SU-DHL-6 (cell line): ENCODE measurements around the gene RAB22A.

ENCODE experiments used
- H2AFZ ChIP-seq: fragments of 200-600 bp; sonication (generic); 2 replicates; pipeline ENCODE4 v1.6.1; 2014; ENCODE audit warnings: low read depth, mild to moderate bottlenecking, moderate library complexity, mixed read lengths, antibody characterized with exemption, low read length; ENCODE audit not compliant: severe bottlenecking
- H3F3A ChIP-seq: fragments of 200-600 bp; shearing (Covaris generic); 2 replicates; pipeline ENCODE4 v1.6.0; 2016; ENCODE audit warnings: antibody characterized with exemption, mild to moderate bottlenecking; ENCODE audit not compliant: insufficient read depth
- H3K27ac ChIP-seq: fragments of 200-600 bp; sonication (generic); 2 replicates; pipeline ENCODE4 v1.5.1; 2016; ENCODE audit warnings: low read depth, mild to moderate bottlenecking, low read length, moderate library complexity, mixed read lengths
- H3K27me3 ChIP-seq: fragments of 200-600 bp; sonication (generic), shearing (Covaris generic); 2 replicates; pipeline ENCODE4 v1.6.0; 2014; ENCODE audit warnings: mild to moderate bottlenecking, low read length
- H3K36me3 ChIP-seq: fragments of 200-600 bp; sonication (generic); 2 replicates; pipeline ENCODE4 v1.6.1; 2014; ENCODE audit warnings: mild to moderate bottlenecking, low read length, mixed read lengths
- H3K4me2 ChIP-seq: fragments of 300-600, 200-600 bp; shearing (Covaris generic), sonication (generic); 2 replicates; pipeline ENCODE4 v1.6.0; 2014; ENCODE audit warnings: low read length, low read depth, mild to moderate bottlenecking; ENCODE audit not compliant: poor library complexity, severe bottlenecking
- H3K4me3 ChIP-seq: fragments of 200-600 bp; sonication (generic); 2 replicates; pipeline ENCODE4 v1.5.1; 2014; ENCODE audit warnings: antibody characterized with exemption, low read length, mild to moderate bottlenecking, mixed read lengths; ENCODE audit not compliant: insufficient read depth, poor library complexity, severe bottlenecking
- H3K79me2 ChIP-seq: fragments of 200-600 bp; sonication (generic); 2 replicates; pipeline ENCODE4 v1.6.1; 2014; ENCODE audit warnings: mild to moderate bottlenecking, low read length, moderate library complexity; ENCODE audit not compliant: insufficient read depth
- H3K9ac ChIP-seq: fragments of 200-600 bp; sonication (generic); 2 replicates; pipeline ENCODE4 v1.7.0; 2014; ENCODE audit warnings: mild to moderate bottlenecking, low read length
- H3K9me2 ChIP-seq: fragments of 200-600 bp; sonication (generic); replicated peaks from 2 replicates; pipeline ENCODE4 v1.6.1; 2014; ENCODE audit warnings: low read length; ENCODE audit not compliant: insufficient read depth
- H3K9me3 ChIP-seq: fragments of 200-600 bp; sonication (generic); 2 replicates; pipeline ENCODE4 v1.6.1; 2014; ENCODE audit warnings: low read length, mixed read lengths; ENCODE audit not compliant: insufficient read depth
- H4K20me1 ChIP-seq: fragments of 200-600 bp; sonication (generic); 2 replicates; pipeline ENCODE4 v1.6.1; 2014; ENCODE audit warnings: low read depth, mild to moderate bottlenecking, antibody characterized with exemption, low read length, moderate library complexity, mixed read lengths
- EZH2phosphoT487 ChIP-seq: fragments of 200-600 bp; sonication (generic), shearing (Covaris generic); conservative IDR thresholded peaks from 2 replicates; pipeline ENCODE4 v1.6.1; 2018; ENCODE audit warnings: mild to moderate bottlenecking, antibody characterized with exemption, low read length, moderate library complexity, mixed read lengths
- TF ChIP-seq, protein P1 (sequence below): fragments of 200-600 bp; sonication (generic); IDR thresholded peaks from one replicate; pipeline ENCODE4 v1.5.1; 2017; ENCODE audit warnings: antibody characterized with exemption, mild to moderate bottlenecking, low read length, moderate library complexity; ENCODE audit not compliant: insufficient read depth, poor library complexity, severe bottlenecking

Gene RAB22A

DNA sequence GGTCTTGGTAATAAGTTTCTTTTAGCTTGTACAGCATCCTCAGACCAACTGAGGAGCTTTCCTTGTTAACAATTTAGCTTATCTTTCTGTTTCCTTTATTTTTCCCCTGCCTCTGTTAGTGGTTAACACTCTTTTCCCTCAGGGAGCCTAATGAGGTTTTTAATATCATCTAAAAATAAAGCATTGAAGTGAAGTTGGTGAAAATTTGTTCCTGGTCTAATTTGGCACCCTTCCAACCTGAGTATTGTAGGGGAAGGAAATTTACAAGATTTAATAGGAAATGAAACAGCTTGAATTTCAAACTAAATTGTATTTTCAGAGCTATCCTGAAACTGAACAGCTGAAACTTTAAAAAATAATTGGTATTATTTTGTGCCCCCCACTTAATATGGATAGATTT, 51.4 kb downstream of the RAB22A start:
- Histone ChIP-seq H4K20me1 (no peaks in the 10 kb centered on the region), H3K36me3 (peaks cover 5% of the 10 kb centered on the region; the same call in 1 of the 2 replicates), H3K79me2 (no peaks in the 10 kb centered on the region), H3F3A (no peaks in the 10 kb centered on the region), H3K4me2 (no peak overlapping the region), H3K4me3 (no peak overlapping the region), H3K9me2 (no peaks in the 10 kb centered on the region), H3K9ac (no peak overlapping the region), H3K27me3 (no peaks in the 10 kb centered on the region), H3K9me3 (no peaks in the 10 kb centered on the region), H3K27ac (no peak overlapping the region), H2AFZ (no peak overlapping the region)
- TF ChIP-seq, protein P1, sequence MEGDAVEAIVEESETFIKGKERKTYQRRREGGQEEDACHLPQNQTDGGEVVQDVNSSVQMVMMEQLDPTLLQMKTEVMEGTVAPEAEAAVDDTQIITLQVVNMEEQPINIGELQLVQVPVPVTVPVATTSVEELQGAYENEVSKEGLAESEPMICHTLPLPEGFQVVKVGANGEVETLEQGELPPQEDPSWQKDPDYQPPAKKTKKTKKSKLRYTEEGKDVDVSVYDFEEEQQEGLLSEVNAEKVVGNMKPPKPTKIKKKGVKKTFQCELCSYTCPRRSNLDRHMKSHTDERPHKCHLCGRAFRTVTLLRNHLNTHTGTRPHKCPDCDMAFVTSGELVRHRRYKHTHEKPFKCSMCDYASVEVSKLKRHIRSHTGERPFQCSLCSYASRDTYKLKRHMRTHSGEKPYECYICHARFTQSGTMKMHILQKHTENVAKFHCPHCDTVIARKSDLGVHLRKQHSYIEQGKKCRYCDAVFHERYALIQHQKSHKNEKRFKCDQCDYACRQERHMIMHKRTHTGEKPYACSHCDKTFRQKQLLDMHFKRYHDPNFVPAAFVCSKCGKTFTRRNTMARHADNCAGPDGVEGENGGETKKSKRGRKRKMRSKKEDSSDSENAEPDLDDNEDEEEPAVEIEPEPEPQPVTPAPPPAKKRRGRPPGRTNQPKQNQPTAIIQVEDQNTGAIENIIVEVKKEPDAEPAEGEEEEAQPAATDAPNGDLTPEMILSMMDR: no peak
- TF ChIP-seq EZH2phosphoT487: no peak

DNA sequence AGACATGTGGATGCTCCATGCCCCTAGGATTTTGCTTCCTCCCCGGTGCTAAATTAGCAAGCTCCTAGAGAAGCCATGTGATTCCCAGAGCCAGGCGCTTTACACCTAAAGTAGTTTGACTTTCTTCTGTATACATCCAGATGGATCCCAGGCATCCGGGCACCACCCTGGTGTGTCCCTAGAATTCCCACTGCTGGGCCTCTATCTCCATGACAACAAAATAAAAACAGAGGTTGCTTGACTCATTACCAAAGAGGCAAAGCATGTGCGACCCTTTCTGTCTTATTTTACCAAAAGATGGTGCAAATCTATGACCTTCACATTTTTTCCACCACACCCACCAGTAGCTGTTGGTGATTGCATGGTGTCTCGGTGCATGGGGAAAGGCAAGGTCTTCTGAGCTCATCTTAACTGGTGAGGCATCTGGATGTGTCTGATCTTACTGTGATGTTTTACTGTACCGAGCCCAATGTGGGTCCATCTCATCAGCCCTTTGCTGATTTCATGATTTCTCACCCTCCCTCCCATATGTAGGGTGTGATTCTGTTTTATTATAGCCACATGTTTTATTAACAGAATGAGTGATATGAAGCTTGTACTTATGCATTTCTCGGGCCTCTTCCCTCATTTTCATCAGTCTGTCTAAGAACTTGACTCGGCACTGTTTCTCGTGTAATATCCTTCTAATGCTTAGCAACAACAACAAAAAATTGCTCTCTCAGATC, 52.1 kb downstream of the RAB22A start:
- no peak overlapping the region for H3K4me3 ChIP-seq
- H2AFZ ChIP-seq: no peak overlapping the region
- no peak overlapping the region for H3K9ac ChIP-seq
- H4K20me1 ChIP-seq: no peaks in the 10 kb centered on the region
- no peak for TF ChIP-seq EZH2phosphoT487
- TF ChIP-seq, protein P1: no peak
- H3K27ac ChIP-seq: no peak overlapping the region
- no peaks in the 10 kb centered on the region for H3K9me2 ChIP-seq
- H3K79me2 ChIP-seq: no peaks in the 10 kb centered on the region
- H3K4me2 ChIP-seq: no peak overlapping the region
- peaks cover 5% of the 10 kb centered on the region; the same call in 1 of the 2 replicates for H3K36me3 ChIP-seq
- no peaks in the 10 kb centered on the region for H3K27me3 ChIP-seq
- H3K9me3 ChIP-seq: no peaks in the 10 kb centered on the region
- no peaks in the 10 kb centered on the region for H3F3A ChIP-seq

DNA sequence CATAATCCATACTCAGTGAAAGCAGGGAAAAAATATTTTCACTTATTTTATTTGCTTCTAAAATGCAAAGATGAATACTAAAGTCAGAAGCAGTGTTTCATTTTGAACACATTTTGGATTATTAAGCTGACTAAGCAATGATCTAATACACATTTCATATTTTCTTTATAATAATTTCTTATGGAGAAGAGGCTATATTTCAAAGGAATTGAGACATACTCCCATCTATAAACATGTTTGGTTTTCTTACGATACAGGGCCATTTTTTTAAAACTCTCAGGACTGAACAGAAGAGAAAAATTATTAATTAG, 52.6 kb downstream of the RAB22A start:
- Histone ChIP-seq H3K27me3 (no peaks in the 10 kb centered on the region), H3K79me2 (no peaks in the 10 kb centered on the region), H3K9me2 (no peaks in the 10 kb centered on the region), H3K9ac (no peak overlapping the region), H3K36me3 (peaks cover 5% of the 10 kb centered on the region; the same call in 1 of the 2 replicates), H4K20me1 (no peaks in the 10 kb centered on the region), H3K27ac (no peak overlapping the region), H3K4me2 (no peak overlapping the region), H3K4me3 (no peak overlapping the region), H3K9me3 (no peaks in the 10 kb centered on the region), H2AFZ (no peak overlapping the region), H3F3A (no peaks in the 10 kb centered on the region)
- TF ChIP-seq EZH2phosphoT487: no peak
- TF ChIP-seq, protein P1: no peak

DNA sequence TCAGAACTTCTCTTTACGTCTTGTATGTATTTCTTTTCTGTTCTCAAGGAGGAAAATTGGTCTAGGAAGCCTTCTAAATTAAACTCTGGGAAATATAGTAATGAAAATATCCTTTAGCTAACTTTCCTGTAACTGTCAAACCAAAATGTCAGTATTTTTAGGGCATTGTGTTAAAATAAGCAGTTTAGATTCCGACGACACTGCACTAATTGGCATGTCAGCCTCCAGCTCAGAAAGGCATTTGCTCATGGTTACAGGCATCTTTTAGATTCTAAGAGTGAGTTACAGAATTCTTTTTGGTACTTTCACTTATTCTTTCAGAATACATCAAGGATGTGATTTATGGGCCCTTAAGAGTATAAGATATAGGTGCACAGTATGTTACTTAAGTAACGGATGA, 53.5 kb downstream of the RAB22A start:
- no peak overlapping the region for H3K27ac ChIP-seq
- H3K36me3 ChIP-seq: peaks cover 5% of the 10 kb centered on the region; the same call in 1 of the 2 replicates

More for the DNA sequence above, 53.5 kb downstream of the RAB22A start:
- TF ChIP-seq, protein P1: no peak
- no peak for TF ChIP-seq EZH2phosphoT487
- no peaks in the 10 kb centered on the region for H3K9me3 ChIP-seq
- H3K9ac ChIP-seq: no peak overlapping the region
- H3K4me3 ChIP-seq: no peak overlapping the region
- no peaks in the 10 kb centered on the region for H3K27me3 ChIP-seq
- no peak overlapping the region for H2AFZ ChIP-seq
- H3K4me2 ChIP-seq: no peak overlapping the region
- no peaks in the 10 kb centered on the region for H3K9me2 ChIP-seq
- H3F3A ChIP-seq: no peaks in the 10 kb centered on the region
- no peaks in the 10 kb centered on the region for H3K79me2 ChIP-seq
- no peaks in the 10 kb centered on the region for H4K20me1 ChIP-seq
